Activated CD8-positive, alpha-beta memory T cell treated with anti-CD3 and anti-CD28 coated beads for 4 hours (primary cell): ENCODE results near the gene GLTP.
"Not testable (repeated sequence)": the region's sequence is repeated elsewhere in the genome, so short reads cannot be mapped to it uniquely, and the experiment has no call there.

Source experiments
- DNase-seq, 2 donors: peaks; one replicate each; pipeline ENCODE4 v3.0.0-alpha.2; 2020; ENCODE audit warnings: low read depth in 2 of 2

The GLTP gene

DNA sequence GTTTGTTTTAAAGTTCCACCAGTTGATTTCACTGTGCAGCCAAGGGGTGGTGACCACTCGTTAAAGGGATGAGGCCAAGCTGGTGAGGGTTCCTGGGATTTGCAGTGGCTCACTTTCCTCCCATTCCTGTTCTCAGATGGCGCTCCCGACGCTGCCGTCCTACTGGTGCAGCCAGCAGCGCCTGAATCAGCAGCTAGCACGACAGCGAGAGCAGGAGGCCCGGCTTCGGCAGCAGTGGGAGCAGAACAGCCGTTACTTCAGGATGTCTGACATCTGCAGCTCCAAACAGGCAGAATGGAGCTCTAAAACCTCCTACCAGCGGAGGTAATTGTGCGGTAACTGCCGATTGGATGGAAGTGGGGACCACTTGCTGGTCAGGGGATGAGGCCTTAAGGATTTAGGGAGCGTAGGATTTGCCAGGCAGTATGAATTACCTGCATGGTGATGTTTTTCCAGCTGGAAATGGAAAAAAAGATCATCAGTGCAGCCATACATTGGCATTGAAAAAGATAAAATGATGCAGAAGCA lies 22.6 kb upstream of the GLTP start:
- no peak for DNase-seq

DNA sequence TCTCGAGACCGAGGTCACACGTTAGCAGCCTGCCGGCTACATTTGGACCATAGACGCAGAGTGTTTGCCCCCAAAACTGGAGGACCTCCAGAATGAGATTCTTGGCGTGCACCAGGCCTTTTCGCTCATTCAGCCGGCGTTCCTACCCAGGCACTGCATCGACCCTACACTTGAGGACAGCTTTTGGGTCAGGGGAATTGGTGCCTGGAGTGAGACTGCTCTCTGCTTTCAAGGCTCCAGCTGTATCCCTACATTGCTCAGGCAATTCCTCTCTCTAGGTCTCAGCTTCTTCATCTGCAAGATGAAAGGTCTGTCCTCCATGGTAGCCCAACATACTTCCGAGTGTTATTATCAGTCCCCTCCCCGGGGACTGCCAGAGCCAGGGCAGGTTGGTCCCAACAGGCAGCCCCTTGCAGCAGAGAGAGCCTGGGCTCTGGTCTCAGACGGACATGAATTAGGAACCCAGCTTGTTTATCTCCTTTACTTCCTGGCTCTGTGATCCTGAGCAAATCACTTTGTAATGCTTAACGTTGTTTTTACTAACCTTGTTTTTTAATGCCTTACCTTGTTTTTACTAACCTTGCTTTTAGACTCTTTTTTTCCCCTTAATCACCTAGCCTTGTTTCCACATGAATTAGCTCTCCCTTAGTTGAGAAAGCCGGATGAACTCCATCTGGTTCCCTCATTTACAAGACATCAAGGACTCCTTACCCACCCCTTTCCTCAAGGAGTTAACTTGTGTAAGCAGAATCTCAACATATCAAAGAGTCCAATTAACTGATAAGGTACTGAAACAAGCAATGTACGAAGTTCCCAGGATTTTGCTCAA lies 20.6 kb upstream of the GLTP start:
- DNase-seq: no peak

DNA sequence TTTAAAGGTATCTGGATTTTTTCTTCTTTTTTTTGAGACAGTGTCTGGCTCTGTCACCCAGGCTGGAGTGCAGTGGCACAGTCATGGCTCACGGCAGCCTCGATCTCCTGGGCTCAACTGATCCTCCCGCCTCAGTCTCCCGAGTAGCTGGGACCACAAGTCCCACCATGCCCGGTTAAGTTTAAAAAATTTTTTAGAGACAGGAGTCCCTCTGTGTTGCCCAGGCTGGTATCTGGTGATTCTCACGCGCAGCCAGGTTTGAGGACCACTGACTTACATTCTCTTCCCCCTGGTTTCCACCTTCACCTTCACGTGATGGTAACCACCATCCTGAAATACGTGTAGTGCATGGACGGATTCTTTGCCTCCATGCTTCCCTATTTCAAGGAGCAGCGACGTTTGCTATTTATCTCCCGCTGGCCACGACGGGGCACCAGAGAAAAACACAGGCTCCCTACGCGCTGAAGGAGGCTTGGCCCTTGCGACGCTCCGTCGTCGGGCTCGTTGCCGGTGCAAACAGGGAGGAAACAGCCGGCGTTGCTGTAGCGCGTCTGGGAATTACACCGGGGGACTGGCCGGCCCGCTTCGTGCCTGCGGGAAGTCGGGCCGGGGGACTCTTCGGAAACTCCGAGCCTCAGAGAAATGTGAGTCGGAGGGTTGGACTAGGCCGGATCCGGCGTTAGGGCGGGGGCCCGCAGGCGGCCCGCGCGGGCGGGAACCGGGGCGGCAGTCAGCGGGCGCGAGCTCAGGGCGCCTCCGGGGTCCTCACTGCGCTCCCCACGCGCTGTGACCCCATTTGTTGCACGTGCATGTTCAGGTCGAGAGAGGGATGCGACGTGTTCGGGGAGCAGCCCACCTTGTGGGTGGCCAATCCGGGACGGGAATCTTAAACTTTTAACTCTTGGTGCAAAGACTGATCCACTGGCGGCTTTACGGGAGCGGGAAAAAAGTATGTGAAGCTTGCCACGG lies 19.7 kb upstream of the GLTP start, which contains the start of gene TCHP:
TCHP (plus strand) TSS at position 492 of the 969 bp plus-strand sequence. CDS start 2,753 bp downstream, outside the sequence.
- DNase-seq: peak; percentile 45 to 53

DNA sequence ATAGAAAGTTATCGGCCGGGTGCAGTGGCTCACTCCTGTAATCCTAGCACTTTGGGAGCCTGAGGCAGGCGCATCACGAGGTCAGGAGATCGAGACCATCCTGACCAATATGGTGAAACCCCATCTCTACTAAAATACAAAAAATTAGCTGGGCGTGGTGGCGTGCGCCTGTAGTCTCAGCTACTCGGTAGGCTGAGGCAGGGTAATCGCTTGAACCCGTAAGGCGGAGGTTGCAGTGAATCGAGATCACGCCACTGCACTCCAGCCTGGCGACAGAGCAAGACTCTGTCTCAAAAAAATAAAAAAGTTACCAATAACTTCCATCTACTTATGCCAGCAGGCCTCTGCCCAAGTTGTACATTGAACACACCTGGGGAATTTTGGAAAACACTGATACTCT lies 19.0 kb upstream of the GLTP start:
- not testable (repeated sequence) for DNase-seq

DNA sequence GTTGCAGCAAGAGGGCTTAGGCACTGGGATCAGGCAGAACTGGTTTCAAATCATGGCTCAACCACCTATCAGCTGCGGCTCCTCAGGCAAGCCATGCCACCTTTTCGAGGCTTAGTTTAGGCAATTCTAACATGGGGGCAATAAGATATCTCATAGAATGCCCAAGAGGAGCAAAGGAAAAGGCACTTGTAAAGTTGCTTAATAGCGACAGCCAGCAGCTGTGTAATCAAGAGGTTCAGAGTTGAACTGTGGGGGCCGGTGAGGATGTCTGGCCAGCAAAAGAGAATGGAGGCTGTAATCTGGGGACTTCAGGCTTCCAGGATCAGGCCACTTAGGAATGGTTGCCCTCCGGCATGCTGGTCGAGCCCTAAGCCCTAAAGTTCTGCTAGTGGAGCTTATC lies 16.7 kb upstream of the GLTP start:
- no peak for DNase-seq

DNA sequence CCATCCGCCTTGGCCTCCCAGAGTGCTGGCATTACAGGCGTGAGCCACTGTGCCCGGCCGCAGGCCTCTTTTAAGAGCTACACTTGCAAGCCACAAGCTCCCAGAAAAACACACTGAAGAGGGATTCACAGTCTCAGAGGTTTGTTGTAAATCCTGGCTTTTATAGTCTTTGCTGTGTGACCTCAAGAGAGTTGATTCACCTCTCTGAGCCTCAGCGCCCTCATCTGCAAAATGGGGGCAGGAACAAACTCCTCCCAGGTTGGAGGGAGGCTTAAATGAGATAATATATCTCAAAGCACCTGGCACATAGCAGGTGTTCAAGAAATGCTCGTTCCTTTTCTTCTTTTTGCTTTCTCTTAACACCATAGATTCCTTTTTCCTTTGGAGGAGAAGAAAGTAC lies 15.8 kb upstream of the GLTP start:
- DNase-seq: no peak

DNA sequence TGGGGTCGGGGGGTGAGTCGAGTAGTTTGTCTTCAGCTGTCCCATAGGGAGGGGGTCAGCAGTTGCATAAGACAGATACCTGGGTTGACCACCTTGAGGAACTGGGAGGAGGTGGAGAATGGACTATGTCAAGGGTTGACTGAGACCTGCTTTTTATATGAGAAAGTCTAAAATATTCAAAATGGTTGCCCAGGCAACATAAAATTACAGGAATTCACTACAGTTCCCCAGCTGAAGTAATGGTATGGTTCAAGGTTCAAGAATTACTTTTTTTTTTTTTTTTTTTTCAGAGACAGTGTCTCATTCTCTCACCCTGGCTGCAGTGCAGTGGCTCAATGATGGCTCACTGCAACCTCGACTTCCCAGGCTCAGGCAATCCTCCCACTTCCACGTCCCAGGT lies 14.6 kb upstream of the GLTP start:
- DNase-seq: no peak

DNA sequence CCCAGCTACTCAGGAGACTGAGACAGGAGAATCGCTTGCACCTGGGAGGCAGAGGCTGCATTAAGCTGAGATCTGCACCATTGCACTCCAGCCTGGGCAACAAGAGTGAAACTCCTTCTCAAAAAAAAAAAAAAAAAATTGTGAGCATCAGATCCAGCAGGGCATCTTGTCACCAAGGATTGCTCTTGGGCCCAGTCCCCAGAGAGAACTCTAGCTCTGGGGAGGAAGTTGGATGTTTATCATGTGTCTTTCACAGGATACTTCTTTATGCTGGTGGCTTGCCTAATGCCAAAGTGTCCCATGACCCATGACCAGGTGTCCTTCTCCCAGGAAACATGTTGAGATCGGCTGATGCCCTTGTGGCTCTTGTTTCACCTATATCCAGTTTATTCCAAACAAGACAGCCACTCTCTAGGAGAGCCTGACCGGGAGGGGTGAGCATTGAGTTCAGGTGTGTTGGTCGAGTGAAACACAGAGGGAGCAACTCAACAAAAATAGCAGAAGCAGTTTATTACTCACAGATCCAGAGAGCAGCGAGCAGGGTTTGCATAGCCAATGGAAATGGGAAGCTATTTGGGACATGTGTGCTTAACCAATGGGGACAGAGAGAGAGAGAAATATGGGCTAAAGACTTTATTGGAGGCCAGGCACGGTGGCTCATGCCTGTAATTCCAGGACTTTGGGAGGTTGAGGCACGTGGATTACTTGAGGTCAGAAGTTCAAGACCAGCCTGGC lies 13.1 kb upstream of the GLTP start:
- no peak for DNase-seq

DNA sequence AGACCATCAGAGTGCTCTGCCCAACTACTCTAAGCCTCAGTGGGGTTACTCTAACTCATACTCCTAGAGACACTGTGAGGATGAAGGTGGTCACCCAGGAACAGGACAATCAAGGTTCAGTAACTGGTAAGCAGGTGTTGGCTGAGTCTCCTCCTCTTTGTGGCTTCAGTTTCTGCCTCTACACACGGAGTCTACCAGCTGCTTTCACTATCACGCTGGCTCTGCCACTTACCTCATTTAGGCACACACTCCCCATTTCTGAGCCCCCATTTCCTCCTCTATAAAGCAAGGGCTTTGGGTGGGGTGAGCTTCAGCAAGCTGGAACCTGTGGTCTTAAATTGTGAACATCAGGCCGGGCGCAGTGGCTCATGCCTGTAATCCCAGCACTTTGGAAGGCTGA lies 12.4 kb upstream of the GLTP start:
- no peak for DNase-seq

DNA sequence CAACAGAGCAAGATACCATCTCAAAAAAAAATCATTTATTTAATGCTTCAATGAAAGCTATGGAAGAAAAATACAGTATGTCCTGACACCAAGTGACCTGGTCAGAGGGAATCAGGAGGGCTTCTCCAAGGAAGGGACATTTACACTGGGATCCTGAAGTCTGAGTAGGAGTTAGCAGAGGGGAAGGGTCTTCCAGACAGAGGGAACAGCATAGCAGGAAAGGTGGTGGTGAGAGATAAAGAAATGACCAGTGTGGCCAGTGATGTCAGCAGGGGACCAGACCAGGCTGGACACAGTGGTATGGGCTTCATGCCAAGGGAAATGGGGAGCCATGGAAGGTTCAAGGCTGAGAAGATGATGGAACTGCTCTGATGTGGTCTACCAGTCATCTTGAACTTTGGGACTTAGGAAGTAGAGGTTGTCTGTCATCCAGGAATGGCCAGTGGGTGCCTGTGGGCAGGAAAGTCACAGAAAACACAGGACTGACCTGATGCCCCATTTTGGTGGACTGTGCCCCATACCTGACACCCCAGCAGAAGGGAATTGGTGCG lies 11.9 kb upstream of the GLTP start:
- no peak for DNase-seq

DNA sequence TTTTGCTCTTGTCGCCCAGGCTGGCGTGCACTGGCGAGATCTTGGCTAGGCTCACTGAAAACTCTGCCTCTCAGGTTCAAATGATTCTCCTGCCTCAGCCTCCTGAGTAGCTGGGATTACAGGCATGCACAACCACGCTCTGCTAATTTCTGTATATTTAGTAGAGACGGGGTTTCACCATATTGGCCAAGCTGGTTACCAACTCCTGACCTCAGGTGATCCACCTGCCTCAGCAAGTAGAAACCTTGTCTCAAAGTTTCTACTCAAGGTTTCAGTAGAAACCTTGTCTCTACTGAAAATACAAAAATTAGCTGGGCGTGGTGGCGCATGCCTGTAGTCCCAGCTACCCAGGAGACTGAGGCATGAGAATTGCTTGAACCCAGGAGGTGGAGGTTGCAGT lies 11.4 kb upstream of the GLTP start:
- not testable (repeated sequence) for DNase-seq

DNA sequence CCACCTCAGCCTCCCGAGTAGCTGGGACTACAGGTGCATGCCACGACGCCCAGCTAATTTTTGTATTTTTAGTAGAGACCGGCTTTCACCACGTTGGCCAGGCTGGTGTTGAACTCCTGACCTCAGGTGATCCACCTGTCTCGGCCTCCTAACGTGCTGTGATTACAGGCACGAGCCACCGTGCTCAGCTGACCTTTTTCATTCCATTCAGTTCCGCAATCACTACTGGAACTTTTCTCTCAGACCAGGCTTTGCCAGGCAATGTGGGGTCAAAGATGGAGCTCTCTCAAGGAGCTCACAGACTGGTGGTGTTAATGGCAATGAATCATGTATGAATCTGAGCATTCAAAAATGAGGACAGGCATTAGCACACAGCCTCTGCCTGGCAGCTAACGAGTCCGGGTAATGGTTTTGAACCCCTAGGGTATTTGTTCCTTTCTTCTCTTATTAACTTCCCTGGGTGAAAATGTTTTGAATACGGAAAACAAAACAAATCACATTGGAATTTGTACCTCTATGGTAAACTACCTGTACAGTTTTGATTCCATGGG lies 10.4 kb upstream of the GLTP start:
- DNase-seq: no peak

DNA sequence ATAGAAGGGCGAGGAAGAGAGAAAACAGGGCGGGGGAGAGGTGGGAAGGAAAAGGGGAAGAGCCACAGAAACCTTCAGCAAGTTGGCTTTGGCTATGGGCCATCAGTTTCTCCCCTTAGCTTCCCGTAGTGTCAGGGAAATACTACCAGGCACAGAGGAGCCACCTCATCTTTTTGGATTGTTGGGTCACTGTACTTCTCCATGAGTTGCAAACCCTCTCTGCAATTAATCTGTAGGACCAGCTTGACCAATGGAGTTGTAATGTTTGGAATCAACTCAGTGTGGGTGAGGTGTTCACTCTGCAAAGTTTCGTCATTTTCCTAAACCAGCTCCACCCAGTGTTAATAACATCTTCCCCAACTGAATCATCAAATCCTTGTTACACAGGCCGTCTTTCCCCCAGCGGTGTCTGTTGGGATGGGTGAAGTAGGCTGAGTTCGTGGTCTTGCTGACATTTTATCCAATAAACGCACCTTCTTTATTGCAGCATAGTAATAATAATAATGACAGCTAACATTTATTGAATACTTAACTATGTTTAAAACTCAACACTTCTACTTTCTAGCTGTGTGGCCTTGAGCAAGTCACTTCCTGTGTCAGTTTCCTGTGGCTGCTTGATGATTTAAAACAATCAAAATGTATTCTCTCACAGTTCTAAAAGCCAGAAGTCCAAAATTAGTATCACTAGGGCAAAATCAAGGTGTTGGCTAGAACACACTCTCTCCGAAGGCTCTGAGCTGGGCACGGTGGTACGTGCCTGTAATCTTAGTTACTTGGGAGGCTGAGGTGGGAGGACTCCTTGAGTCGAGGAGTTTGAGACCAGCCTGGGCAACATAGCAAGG lies 8.1 kb upstream of the GLTP start:
- DNase-seq: no peak

DNA sequence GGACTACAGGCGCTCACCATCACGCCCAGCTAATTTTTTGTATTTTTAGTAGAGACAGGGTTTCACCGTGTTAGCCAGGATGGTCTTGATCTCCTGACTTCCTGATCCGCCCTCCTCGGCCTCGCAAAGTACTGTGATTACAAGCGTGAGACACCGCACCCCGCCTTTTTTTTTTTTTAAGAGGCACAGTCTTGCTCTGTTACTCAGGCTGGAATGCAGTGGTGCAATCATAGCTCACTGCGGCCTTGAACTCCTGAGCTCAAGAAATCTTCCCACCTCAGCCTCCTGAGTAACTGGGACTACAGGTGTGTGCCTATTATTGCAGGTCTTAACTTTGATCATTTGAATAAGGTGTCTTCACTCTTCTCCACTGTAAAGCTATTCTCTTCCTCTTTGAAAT lies 5.3 kb upstream of the GLTP start:
- no peak for DNase-seq

DNA sequence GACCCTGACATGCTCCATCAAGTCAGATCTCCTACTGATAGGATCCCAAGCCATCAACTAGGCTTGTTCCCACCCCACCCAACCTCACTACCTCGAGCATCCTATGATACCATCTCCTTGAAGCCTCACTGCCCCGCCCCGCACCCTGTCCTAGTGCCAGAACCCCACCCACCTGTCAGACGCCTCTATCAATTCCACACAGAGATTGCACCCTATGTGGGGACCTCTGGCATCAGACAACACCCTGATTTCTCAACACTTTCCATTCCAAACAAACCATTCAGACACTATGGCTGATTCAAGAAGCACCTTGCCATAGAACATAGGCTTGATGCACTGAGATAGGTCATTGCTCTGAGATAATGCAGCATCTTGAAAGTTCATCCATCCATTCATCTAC lies 3.1 kb upstream of the GLTP start:
- no peak for DNase-seq

DNA sequence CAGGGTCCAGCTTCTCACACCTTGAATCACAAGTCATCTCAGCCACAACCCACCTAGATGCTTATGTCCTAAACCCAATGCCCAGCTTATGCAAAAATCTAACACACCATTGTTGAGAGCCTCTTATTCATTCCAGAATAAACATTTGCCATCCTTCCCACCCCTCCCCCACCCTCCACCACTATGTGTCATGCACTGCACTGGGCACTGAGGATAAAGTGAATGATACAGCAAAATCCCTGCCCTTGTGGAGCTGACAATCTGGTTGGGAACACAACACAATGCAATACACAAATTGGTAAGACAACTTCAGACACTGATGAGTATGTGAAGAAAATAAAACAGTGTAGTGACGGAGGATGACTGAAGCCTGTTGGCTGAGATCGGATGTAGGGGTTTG lies 1.4 kb upstream of the GLTP start:
- DNase-seq: no peak

DNA sequence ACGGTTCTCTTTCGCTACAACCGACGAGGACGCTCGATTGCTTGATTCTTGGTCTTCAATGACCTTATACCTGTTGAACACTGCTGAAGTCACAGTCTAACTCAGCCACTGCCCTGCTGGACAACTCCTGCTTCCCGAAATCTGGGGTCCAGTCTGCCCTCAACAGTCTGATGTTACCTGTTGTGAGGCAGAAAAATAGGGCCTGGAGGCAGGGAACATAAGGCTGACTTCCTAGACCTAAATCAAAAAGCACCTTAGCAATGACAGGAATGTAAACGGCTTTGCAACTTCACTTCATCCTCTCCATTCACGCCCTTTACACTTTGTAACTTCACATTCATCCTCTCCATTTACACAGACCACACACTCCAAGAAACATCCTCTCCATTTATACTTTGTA lies 597 bp upstream of the GLTP start:
- no peak for DNase-seq

DNA sequence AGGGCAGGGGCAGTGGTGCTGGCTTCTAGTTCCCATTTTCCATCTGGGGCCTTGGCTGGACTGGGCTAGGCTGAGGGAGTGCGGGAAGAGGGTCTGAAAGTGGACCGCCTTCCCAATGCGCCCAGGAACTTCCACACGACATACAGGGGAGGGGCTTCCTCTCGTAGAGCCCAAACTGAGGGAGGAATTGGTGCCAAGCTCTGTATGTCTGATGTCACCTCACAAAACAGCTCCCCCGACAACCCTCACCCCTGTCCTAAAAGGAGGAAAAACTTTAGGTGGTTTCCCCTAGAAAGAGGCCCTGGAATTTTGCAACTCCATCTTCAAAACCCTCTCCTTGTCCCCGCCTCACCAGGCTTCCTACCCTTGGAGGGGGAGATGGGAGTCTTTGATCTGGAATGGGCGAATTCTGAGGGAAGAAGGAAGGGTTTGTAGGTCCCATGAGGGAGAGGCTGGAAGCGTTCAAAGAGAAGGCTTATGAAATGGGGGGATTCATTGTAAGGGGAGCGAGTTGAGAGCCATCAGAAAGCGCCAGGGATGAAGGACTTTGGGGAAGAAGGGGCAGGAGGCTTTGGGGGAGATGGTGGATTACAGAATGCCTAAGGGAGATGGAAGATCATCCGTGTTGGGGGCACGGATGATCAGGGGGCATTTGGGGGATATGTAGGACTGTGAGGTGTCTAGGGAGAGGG lies 844 bp downstream of the GLTP start:
- no peak for DNase-seq

DNA sequence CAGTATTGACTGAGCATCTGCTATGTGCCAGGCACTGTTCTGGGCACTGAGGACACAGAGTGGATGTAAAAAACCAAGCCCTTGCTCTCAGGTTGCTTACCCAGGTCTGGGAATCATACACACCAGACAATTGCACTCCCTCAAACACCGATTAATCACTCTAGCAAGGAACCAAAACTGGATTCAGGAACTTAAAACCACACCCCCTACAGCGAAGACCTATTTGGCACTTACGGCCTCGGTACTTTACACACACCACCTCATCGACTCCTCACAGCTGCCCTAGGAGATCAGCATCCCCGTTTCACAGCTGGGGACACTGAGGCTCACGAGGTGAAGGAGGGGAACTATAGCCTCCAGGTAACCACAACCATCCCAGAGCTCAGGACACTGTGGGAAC lies 1.6 kb downstream of the GLTP start:
- no peak for DNase-seq

DNA sequence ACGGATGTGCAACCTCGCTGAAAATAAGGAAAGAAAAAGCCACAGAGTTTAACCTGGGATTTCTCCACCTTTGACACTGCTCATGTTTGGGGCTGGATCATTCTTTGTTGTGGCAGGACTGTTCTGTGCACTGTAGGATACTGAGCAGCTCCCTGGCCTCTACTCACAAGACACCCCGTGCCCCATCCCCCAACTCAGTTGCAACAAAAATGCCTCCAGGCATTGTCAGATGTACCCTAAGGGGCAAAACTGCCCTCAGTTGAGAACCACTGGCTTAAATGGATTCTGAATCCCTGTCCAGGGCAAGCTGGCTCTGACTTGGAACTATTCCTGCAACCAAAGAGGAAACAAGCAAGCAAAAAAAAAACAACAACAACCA lies 2.1 kb downstream of the GLTP start:
- no peak for DNase-seq
